Measurements from ENCODE around the gene C20orf96.
A peak's percentile ranks its signal among the peaks of the same experiment; 100 is the strongest.

The C20orf96 gene

DNA sequence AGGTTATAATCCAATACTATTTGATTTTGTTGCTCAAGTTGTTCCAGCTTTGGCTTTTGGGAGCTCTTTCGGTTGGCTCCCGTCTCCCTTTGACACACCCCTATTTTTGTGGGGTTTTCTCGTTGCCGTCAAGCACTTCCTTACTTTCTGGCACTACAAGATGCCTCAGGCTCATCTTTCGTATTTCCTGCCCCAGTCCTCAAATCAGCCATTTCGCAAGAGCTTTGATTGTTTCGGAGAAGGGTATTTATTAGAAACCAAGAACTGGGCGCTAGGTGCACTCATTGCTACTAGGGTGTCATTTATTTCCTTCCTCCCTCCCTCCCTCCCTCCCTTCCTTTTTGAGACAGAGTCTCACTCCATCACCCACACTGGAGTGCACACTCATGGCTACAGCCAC, 21.5 kb upstream of the C20orf96 start:
- no peak for DNase-seq

DNA sequence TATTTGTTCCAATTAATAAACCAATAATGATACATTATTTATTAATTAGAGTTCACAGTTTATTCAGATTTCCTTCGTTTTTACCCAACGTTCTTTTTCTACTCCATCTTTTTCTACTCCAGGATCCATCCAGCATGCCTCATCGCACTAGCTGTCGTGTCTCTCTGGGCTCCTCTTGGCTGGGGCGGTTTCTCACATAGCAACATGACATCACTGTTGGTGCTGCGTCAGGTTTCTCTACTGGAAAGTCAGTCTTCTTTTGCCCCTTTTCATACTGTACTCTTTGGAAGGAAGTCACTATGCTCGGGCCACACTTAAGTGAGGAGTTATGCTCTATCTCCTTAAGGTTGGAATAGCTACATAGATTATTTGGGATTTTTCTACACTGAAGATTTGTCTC, 21.1 kb upstream of the C20orf96 start:
- no peak for DNase-seq

DNA sequence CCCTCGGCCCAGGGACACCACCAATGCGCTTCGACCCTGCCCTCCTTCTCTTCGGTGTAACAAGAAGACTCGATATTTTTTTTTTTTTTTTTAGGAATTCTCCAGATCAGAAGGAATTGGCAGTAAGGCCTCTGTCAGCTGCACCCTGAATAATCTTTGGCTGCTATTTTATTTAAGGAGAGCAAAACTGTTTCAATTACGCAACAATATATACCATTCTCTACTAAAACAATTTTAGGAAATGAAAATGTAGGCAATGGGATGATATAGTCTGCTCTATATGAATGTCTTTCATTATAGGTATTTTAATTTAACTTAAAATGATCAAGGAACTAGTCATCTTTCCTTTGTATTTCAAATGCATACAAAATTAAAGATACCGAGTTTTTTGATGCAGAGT, 20.1 kb upstream of the C20orf96 start:
- no peak for DNase-seq

DNA sequence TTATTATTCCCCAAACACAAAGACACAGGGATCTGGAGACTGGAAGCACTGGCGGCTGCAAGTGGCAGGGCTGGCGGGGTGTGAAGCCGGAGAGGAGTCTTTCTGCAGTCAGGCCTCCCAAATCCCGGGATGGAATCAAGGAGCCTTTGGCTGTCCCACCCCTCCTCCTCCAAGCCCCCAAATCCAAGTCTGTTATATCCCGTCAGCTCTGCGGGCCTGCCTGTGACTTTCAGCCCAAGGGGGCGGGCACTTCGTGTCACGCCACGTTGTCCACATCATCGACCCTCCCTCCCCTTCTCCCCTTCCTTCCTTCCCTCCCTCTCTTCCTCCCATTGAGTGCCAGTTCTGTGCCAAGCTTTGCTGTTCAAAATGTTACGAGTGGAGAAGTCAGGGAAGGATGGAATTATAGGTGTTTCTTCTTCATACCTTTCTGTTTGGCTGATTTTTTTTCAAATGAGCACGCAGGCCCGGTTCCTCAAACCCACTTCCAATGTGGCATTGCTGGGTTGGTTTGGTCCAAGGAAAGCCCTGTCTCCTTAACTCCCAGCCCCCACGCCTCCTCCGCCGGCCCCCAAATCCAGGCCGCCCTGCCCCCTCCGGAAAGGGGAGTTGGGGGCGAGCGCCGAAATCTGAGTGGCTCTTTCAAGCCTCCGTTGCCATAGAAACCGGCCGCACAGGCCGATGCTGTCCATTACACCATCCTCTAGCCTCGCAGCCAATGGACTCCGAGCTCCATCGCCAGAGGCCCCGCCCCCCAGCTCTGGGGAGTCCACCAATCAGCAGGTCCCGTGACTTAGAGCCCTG, 19.5 kb upstream of the C20orf96 start:
- peak; percentile 39 for DNase-seq

DNA sequence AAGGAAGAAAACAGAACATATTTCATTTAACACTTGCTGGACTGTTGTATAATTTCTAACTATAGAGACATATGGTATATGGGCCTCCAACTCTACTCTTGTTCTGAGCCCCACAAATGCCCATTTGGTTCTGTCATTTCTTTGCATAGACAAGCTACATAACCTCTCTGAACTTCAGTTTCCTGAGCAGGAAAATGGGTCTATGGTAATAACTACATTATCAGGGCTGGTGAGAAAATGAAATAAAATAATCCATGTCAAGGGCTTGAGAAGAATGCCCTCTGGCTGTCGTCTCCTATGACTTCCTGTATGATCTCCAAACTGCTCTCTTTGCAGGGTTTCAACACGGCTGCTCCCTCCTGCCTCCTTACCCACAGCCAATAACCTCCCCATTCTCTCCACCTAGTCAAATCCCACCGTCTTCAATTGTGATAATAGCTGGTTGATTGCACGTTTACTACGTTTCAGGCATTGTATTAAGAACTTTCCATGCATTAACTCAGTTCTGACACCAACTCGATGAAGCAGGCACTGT, 18.8 kb upstream of the C20orf96 start:
- DNase-seq: no peak

DNA sequence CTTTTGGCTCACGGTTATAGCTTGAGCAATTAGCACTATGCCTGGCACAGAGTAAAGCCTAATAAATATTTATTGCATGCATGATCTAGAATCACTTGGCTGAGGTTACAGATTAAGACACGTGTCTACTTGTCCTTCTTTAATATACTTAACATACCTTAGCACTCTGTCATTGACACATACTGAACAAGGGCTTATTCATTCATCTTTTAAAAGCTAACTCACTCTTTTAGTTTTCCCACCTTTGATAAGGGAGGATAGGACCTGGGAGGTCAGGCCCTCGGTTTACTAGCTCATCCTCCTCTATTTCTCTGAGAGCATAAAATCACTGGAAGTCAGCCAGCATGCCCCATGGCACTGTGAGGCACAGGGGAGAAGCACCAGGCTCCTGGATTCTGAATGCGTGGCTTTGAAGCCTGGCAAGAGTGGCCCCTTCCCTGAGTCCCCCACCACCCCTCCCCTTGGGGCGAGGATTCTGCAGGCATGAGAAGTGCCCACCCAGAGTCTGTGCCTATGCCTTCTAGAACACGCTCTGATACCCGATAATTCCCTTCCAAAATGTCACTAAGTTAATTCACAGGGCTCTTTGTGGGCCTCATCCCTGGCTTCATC, 18.0 kb upstream of the C20orf96 start:
- no peak for DNase-seq

DNA sequence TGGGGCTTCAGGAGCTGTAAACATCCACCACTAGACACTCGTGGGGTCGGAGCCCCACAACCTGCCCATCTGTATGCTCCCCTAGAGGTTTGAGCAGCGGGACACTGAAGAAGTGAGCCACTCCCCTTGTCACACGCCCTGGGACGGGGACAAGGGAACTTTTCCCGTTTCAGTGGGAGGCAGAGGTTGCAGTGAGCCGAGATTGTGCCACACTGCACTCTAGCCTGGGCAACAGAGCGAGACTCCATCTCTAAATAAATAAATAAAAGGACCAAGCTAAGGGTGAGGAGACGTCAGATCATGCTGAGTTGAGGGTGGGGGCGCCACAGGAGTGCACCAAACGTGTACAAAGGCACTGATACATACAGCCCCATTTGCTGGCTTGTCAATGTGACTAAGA, 15.2 kb upstream of the C20orf96 start:
- no peak for DNase-seq

DNA sequence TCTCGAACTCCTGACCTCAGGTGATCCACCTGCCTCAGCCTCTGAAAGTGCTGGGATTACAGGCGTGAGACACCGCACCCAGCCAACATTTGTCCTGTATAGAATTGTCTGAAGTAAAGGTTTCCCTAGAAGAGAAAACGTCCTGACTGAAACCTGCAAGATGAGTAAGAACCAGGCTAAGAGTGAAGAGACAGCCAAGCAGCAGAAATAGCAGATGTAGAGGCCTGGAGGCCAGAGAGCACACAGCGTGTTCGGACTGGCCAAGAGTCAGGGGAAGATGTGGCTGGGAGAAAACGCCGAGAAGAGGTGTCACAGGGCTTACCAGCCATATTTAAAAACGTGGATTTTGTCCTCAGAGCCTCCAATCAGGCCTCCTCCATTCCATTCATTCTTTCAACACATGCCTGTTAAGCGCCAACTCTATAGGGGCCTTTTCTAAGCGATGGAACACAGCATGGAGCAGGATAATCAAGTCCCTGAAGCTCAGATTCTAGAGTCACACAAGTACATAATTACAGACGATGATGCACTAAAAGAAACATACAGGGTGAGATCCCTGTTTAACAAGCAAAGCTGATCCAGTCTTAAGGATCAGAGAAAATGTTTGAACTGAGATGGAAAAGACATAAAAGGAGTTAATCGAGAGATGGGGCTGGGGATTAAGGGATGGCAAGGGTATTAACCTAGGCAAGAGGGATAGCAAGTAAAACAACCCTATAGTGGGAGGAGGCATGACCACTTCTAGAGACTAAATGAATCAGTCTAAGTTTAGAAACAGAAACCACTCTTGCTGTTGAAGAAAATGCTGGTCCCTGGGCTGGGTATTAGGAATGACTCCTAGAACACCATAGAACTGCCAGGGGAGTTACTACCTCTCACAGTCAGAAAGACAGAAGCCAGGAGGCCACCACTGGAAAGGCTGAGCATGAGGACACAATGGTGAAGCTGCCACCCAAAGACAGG, 11.6 kb upstream of the C20orf96 start:
- DNase-seq: no peak

DNA sequence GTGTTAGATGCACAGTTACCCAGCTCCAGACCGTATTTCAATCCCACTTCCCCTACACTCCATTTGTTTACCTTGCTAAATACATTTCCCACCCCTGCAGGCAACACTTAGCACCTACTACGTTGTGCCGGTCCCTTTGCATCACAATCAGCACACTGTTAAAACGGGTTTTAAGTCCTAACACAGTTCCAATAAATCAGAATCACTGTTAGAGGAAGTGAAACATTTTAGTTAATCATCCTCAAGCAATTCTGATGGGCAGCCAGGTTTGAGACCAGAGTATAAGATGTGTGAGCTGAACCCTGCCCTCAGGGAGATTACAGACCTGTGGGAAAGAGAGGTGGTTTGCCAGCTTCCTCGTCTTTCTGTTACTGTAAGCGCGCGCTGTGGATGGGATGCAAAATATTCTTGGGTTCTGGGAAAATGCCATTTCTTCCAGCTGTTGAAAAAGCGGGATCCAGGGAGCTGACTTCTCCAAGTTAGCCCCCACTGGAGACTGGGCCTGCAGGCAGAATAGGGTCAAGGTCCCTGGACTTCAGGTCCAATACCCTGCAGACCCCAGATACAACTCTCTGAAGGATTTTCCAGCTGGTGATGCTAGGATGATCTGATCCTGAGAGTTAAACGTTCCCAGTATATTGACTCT, 9.9 kb upstream of the C20orf96 start:
- no peak for DNase-seq

DNA sequence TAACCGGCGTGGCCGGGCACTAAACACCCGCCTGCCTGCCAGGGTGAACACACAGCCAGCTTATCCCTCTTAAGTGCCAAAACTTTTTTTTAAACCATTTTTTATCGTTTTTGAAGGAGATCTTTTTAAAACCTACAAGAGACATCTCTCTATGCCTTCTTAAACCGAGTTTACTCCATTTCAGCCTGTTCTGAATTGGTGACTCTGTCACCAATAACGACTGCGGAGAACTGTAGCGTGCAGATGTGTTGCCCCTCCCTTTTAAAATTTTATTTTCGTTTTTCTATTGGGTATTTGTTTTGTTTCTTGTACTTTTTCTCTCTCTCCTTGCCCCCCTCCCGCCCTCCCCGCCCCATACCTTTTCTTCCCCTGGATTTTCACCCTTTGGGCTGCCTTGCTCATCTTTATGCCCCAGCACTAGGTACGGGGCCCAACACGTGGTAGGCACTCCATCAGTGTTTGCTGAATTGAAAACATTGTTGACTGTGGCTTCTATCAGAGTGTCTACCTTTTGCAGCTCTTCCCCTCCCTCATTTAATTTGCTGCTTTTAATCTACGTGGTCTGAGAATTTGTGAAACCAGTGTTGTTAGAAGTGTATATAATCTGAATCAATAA, 8.3 kb upstream of the C20orf96 start:
- DNase-seq: no peak

DNA sequence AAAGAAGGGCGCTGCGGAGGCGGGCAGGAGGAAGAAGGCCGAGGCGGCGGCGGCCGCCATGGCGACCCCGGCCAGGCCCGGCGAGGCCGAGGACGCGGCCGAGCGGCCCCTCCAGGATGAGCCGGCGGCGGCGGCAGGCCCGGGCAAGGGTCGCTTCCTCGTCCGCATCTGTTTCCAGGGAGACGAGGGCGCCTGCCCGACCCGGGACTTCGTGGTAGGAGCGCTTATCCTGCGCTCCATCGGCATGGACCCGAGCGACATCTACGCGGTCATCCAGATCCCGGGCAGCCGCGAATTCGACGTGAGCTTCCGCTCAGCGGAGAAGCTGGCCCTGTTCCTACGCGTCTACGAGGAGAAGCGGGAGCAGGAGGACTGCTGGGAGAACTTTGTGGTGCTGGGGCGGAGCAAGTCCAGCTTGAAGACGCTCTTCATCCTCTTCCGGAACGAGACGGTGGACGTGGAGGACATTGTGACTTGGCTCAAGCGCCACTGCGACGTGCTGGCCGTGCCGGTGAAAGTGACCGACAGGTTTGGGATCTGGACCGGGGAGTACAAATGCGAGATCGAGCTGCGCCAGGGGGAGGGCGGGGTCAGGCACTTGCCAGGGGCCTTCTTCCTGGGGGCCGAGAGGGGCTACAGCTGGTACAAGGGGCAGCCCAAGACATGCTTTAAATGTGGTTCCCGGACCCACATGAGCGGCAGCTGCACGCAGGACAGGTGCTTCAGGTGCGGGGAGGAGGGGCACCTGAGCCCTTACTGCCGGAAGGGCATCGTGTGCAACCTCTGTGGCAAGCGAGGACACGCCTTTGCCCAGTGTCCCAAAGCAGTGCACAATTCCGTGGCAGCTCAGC, 7.6 kb upstream of the C20orf96 start:
- peak; percentile 69 for DNase-seq

DNA sequence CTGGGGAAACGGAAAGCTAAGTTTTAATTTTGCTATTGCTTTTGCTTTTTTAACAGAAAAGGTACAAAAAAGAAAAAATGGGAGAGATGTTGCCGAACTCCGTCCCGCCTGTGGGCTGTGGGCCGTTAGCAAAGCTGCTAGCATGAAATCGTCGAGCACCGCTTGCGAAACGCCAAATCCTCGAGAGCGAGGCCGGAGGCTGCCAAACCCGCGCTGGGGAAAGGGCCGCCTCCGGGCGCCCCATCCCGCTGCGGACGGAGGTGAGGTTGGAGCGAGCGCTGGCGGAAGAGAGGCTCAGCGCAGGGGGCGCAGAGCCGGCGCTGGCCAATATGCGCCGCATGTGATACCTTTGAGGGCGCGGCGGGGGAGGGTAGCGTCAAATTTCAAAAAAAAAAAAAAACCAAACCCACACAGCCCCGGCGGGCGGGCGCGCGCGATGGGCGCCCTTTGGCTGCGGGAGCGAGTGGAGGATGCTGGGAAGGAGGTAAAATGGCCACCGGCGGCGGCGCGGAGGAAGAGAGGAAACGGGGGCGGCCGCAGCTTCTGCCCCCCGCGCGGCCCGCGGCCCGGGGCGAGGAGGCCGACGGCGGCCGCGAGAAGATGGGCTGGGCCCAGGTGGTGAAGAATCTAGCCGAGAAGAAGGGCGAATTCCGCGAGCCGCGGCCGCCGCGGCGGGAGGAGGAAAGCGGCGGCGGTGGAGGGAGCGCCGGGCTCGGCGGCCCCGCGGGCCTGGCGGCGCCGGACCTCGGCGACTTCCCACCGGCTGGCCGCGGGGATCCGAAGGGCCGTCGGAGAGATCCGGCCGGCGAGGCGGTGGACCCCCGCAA, 6.8 kb upstream of the C20orf96 start, which contains the start of gene ZCCHC3:
Gene ZCCHC3, plus strand, starts transcription at position 473 of the 827 bp plus-strand sequence. Its CDS starts 17 bp downstream, at position 490.
- DNase-seq: peak; percentile 95

DNA sequence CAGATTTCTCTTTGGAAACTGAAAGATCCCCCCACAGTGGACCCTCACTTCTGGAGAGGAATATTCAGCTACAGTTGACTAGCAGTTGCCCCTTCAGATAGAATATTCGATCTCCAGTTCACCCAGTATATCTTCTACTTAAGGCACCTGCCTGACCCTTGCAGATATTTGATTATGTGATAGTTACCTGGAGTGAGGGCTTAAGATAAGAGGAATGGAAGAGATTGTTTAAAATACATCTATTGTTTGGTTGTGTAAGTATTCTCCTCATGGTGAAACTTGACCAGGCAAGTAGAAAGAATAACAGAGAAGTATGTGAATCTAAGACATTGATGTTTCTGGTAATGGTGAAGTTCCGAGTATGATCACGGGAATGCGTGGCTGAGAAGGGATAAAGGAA, 5.3 kb upstream of the C20orf96 start:
- DNase-seq: no peak

DNA sequence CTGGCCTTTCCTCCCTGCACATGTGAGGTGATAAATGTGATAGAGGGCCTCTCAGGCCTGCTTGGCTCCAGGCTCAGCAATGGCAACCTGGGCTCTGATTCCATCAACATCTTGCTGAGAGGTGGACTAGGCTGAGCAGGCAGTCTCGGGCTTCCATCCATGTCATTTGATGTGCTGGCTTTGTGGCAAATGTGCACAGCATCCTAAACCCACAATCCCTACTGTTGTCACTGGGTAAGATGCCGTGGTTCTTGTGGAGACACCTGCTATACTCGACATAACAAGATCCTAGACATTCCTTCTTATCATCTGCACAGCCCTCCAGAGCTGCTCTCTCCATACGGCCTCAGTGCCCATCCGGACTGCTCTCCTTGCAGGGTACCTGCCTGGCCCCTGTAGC, 4.1 kb upstream of the C20orf96 start:
- DNase-seq: no peak

DNA sequence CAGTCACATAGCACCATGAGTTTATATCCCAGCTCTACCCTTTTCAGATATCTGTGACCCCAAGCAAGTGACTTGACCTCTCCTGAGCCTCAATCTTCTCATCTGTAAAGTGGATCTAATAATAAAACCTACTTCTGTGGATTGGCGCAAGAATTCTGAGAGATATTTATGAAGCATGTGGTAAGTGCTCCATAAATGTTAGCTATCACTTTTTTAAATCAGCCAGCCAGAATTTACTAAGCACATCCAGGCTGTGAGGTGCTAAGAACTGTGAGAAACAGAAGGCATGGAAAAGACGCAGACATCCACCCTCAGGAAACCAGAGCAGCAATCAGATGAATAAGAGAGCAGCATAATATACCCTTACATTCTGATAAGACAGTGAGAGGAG, 862 bp downstream of the C20orf96 start:
- DNase-seq: no peak

DNA sequence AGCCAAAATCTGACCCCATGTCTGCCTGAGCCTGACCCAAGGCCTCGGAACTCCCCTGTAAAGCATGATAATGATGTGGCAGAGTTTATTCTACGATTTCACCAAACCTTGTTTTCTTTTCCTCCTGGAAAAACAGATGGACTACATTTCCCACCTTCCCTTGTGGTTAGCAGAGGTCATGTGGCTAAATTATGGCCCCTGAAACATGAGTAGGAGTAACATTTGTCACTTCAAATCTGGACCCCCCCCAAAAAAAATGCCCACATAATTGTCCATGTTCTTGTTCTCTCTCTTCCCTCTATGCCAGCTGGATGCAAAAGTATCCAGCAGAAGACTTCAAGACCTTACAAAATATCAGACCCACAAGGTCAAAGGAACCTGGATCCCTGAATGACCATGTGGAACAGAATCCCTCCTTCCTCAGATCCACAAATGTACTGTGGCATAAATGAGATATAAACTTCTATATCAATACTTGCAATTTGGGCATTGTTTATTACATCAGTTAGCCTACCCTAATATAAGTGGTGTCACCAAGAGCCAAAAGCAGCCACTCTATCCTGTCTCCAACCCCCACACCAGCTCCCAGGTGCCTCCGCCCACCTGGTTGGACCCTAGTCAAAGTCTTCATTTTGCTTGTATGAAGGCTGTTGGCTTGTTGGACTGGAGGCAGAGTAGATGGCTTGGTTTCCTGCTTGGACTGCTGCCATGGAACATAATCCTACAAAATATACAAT, 1.4 kb downstream of the C20orf96 start:
- DNase-seq: no peak

DNA sequence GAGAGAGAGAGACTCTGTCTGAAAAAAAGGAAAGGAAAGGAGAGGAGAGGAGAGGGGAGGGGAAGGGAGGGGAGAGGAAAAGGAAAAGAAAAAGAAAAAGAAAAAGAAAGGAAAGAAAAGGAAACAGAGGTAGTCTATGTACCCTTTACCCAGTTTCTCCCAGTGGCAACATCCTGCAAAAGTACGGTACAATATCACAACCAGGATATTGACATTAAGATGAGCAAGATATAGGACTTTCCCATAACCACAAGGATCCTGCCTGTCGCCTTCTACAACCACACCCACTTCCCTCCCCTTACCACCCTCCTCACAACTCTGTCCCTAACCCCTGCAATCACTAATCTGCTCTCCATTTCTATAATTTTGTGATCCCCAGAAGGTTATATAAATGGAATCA, 4.0 kb downstream of the C20orf96 start:
- DNase-seq: no peak

DNA sequence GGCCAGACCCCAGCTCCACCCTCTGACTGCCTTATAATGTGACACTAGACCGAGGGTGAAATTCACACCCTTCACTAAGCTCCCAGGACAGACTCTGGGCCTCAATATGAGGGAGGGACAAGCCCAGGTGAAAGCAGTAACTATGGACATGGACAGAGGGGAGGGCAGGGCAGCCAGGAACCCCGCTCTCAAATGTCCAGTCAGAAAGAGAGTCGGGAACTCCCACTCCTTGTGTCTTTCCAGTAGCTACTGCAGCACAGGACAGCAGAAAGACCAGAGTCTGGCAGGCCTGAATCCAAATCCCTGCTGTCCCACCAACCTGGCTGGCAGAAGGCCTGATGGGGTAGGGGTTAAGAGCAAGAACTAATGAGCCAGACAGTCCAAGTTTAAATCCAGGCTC, 6.4 kb downstream of the C20orf96 start:
- no peak for DNase-seq

All from NCI-H82 (cell line).